Measurements from ENCODE around the gene DPEP2. TPM values are rescaled to one million over a fixed set of nuclear protein-coding genes. Genes with fewer than 3 reads are reported as not detected.
A peak's percentile ranks its signal among the peaks of the same experiment; 100 is the strongest.
"Not testable (repeated sequence)": the region's sequence is repeated elsewhere in the genome, so short reads cannot be mapped to it uniquely, and the experiment has no call there.

Gene DPEP2
- total and polyA plus RNA-seq, 8 donors = 2.3 to 12.6 (median 3.4) TPM

GRCh38 chr16:67995423-67995822, 3.9 kb downstream of the DPEP2 start:
- TF ChIP-seq, protein P1, sequence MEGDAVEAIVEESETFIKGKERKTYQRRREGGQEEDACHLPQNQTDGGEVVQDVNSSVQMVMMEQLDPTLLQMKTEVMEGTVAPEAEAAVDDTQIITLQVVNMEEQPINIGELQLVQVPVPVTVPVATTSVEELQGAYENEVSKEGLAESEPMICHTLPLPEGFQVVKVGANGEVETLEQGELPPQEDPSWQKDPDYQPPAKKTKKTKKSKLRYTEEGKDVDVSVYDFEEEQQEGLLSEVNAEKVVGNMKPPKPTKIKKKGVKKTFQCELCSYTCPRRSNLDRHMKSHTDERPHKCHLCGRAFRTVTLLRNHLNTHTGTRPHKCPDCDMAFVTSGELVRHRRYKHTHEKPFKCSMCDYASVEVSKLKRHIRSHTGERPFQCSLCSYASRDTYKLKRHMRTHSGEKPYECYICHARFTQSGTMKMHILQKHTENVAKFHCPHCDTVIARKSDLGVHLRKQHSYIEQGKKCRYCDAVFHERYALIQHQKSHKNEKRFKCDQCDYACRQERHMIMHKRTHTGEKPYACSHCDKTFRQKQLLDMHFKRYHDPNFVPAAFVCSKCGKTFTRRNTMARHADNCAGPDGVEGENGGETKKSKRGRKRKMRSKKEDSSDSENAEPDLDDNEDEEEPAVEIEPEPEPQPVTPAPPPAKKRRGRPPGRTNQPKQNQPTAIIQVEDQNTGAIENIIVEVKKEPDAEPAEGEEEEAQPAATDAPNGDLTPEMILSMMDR (IDR thresholded peaks at IDR 0.05) = no peak

GRCh38 chr16:67994040-67994408, 5.3 kb downstream of the DPEP2 start:
- H3K9me3 ChIP-seq; H3K36me3 ChIP-seq; H3K27me3 ChIP-seq; DNase-seq; intact Hi-C loops (cut with DNase I); ATAC-seq: not testable (repeated sequence)
- Histone ChIP-seq H3K27ac (peak overlapping the region; percentile 78 to 89), H3K4me1 (peaks cover 9 to 49% of the 10 kb centered on the region in 2 donors), H3K4me3 (peak overlapping the region in 1 of 2 donors; percentile 37)

More at GRCh38 chr16:67995423-67995822, 3.9 kb downstream of the DPEP2 start:
- intact Hi-C loops (cut with DNase I) = no loop called here
- Histone ChIP-seq H3K4me1 (peaks cover 9 to 62% of the 10 kb centered on the region in 2 donors), H3K27ac (peak overlapping the region in 1 of 2 donors; percentile 1), H3K27me3 (no peaks in the 10 kb centered on the region), H3K36me3 (peaks cover 0 to 4% of the 10 kb centered on the region in 2 donors), H3K9me3 (no peaks in the 10 kb centered on the region), H3K4me3 (no peak overlapping the region)
- DNase-seq (no peak), ATAC-seq (no peak)

- TF ChIP-seq, protein P1 (IDR thresholded peaks at IDR 0.05) = peak; percentile 99
- no peaks in the 10 kb centered on the region for H3K27me3 ChIP-seq
- ATAC-seq (peak; percentile 98), DNase-seq (peak; percentile 57 to 97 (median 82))
- H3K27ac ChIP-seq = peak overlapping the region; percentile 78 to 89
- peak overlapping the region; percentile 17 to 37 for H3K4me3 ChIP-seq
- H3K9me3 ChIP-seq = no peaks in the 10 kb centered on the region
- intact Hi-C loops (cut with DNase I) = no loop called here
- peaks cover 9 to 51% of the 10 kb centered on the region in 2 donors for H3K4me1 ChIP-seq
- H3K36me3 ChIP-seq = peaks cover 0 to 4% of the 10 kb centered on the region in 2 donors
Observed at GRCh38 chr16:67993207-67994039, 5.9 kb downstream of the DPEP2 start.

DNA sequence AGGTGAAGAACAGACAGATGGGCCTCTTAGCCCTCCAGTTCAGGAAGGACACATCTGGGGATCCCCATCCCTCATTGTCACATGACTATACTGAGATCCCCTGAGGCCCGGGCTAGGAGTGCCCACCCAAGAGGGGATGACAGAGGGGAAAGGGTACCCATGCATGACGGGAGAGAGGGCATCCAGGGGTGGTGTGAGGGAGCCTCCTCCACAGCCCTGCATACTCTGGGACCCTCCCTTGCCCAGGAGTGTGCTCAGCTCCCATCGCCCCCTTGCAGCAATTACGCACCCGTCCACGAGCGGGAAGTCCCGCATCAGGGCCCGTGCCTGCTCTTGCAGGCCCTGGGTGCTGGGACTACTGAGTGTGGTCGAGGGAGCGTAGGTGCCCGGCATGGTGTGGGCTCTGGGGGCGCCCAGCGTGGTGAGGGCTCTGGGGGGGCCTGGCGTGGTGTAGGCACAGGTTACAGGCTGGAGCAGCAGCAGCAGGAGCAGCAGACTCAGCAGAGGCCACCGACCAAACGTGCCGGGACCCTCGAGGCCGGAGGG, 6.5 kb downstream of the DPEP2 start:
- intact Hi-C loops (cut with DNase I) = no loop called here
- Histone ChIP-seq H3K36me3 (peaks cover 0 to 4% of the 10 kb centered on the region in 2 donors), H3K4me1 (peaks cover 9 to 44% of the 10 kb centered on the region in 2 donors), H3K27me3 (no peaks in the 10 kb centered on the region), H3K27ac (peak overlapping the region in 1 of 2 donors; percentile 89), H3K4me3 (peak overlapping the region in 1 of 2 donors; percentile 17), H3K9me3 (no peaks in the 10 kb centered on the region)
- ATAC-seq (no peak), DNase-seq (no peak)
- TF ChIP-seq, protein P1 (IDR thresholded peaks at IDR 0.05) = no peak

DNA sequence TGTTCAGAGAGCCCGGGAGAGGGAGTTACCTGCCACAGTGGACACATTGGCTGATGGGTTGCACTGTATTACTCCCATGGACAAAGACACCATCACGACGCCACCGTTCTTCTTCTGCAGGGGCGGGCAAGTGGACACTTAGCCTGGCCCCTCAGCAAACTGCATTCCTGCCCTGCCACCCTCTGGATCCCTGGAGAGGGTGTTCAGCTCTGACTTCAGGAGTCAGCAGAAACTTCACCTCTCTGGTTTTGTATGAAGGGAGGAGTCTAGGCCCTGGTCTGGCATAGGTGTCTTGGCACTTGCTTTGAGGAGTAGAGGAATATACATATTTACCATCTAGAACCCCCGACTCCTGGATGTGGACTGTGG, 9.3 kb downstream of the DPEP2 start:
- TF ChIP-seq, protein P1 (IDR thresholded peaks at IDR 0.05) = no peak
- intact Hi-C loops (cut with DNase I) = no loop called here
- no peak for ATAC-seq
- DNase-seq = no peak
- Histone ChIP-seq H3K27ac (no peak overlapping the region), H3K9me3 (no peaks in the 10 kb centered on the region), H3K4me3 (no peak overlapping the region), H3K36me3 (peaks cover 0 to 4% of the 10 kb centered on the region in 2 donors), H3K4me1 (peaks cover 9 to 40% of the 10 kb centered on the region in 2 donors), H3K27me3 (no peaks in the 10 kb centered on the region)
